GM21526 (cell line): ENCODE measurements around the gene IGSF3.
"Not testable (repeated sequence)": the region's sequence is repeated elsewhere in the genome, so short reads cannot be mapped to it uniquely, and the experiment has no call there.

Experiments
- ATAC-seq: cut with Tn5 transposase; IDR thresholded peaks from one replicate; pipeline ENCODE4 v1.9.1; 2021; ENCODE audit warnings: moderate library complexity; ENCODE audit not compliant: unreplicated experiment, low FRiP score

The IGSF3 gene

GRCh38 chr1:116580446-116581322, 86.8 kb downstream of the IGSF3 start:
- no peak for ATAC-seq

DNA sequence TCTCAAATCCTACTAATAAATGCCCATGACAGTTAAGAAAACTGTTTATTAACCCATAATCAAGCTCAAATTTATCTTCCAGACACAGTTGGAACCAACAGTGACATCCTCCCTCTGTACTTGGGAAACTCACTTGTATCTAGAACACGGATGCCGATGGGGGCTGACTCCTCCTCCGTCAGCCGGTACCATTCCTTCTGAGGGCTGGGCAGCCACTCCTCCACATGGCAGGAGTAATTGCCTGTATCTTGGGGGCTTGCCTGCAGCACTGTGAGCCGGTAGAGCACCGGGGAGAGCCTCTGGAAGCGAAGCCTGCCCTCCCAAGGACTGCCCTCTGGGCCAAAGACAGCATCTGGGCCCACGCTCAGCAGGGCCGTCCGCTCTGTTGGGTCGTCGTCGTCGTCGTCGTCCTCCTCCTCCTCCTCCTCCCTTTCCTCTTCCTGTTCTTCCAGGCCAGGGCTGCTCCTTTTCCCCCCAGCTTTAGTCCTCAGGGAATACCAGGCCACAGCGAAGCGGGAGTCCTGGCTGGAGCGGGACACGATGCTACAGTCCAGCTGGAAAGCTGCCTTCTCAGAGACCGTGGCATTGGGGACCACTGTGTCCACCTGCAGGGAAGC, 88.2 kb downstream of the IGSF3 start:
- no peak for ATAC-seq

DNA sequence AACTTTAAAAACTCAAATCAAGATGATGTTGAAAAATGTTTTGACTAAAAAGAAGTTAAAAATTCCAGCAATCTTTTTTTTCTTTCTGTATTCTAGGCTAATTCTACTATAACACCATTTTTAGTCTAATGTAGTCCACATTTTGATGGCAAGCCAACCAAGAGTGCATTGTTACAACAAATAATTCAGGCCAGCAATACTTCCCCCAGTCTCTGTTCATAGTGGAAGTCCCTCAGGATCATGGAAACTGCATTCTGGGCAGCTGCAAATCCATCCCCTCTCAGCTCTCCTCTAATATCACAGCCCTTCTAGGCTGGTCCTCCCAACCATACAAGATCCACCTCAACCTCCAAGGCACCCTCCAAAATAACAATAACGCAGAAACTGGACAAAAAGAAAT, 89.0 kb downstream of the IGSF3 start:
- no peak for ATAC-seq

DNA sequence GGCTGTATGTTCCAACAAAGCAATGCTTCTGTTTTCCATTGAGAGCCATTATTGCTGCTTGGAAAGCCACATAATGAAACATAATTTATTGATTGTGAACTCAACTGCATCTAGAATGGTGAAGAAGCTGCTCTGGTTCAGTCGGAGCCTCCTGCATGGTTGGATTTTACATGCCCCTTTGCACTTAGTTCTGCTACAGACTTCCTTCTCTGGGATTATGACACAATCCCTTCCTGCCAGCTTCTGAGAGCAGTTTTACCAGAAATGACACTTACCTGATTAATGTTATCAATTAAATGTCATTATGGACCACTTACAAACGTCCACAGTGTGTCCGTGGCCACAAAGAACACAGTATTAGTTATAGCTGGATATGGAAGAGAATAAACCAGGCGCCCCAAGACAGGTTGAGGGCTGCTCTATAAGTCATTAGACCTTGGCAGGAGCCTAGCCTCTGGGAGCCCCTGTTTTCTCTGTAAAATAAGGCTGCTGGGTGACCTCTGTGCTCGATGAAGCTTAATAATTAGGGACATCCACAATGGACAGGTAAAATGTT, 89.7 kb downstream of the IGSF3 start:
- no peak for ATAC-seq

- no peak for ATAC-seq
Observed at GRCh38 chr1:116574581-116575291, 92.8 kb downstream of the IGSF3 start.

- no peak for ATAC-seq
Observed at GRCh38 chr1:116573431-116574095, 94.0 kb downstream of the IGSF3 start.

DNA sequence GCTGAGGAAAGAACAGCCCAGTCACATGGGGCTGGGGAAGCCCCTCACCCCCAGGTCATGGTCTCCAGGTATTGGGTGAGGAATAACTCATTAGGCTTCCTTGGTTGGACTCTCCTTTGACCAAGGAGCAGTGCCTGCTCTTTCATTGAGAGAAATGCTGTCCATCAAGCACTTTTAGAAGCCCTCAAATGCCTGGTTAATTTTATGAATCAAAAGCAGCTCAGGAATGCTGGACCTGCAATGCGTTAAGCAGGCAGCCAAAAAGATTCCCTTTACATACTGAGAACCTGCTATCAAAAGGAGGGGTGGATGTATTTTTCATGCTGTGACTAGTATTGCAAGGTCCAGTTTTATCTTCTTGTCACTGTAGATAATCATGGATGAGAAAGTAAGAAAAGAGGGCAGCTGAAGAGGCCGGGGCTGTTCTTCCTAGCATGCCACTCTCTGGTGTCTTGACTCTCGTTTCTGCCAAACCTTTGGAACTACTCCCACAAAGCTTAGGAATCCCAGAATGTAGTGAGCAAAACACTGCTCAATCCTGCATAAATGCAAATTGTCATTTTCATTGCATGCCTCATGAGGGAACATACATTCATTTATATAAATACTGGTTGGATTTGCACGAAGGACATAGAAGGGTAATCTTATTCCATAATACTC, 94.6 kb downstream of the IGSF3 start:
- no peak for ATAC-seq

DNA sequence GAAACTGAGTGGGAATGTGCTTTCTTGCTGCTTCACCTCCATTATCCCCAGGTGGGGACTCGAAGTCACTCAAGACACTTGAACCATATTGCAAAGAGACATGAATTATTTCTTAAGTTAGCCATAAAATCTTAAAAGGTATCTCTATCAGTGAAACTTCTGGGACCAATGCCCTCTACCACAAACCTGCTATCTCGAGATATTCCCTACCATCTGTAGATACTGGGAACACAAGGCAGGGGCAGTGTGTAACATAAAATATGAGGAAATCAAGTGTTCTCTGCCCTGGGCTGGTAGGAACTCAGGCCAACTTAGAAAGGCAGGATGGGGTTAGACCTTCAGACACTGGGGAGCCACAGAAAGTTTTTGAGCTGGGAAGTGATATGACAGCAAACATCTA, 95.4 kb downstream of the IGSF3 start:
- ATAC-seq: no peak

GRCh38 chr1:116571215-116571919, 96.2 kb downstream of the IGSF3 start:
- no peak for ATAC-seq

GRCh38 chr1:116570358-116571214, 96.9 kb downstream of the IGSF3 start, which contains the start of gene CD58:
Gene CD58 (minus strand): TSS chr1:116571026. CDS start chr1:116570972, 54 bp downstream.
- peak; percentile 60 for ATAC-seq

GRCh38 chr1:116569776-116570357, 97.7 kb downstream of the IGSF3 start:
- no peak for ATAC-seq

GRCh38 chr1:116569381-116569670, 98.2 kb downstream of the IGSF3 start:
- no peak for ATAC-seq

- no peak for ATAC-seq
Observed at GRCh38 chr1:116568662-116569380, 98.7 kb downstream of the IGSF3 start.

DNA sequence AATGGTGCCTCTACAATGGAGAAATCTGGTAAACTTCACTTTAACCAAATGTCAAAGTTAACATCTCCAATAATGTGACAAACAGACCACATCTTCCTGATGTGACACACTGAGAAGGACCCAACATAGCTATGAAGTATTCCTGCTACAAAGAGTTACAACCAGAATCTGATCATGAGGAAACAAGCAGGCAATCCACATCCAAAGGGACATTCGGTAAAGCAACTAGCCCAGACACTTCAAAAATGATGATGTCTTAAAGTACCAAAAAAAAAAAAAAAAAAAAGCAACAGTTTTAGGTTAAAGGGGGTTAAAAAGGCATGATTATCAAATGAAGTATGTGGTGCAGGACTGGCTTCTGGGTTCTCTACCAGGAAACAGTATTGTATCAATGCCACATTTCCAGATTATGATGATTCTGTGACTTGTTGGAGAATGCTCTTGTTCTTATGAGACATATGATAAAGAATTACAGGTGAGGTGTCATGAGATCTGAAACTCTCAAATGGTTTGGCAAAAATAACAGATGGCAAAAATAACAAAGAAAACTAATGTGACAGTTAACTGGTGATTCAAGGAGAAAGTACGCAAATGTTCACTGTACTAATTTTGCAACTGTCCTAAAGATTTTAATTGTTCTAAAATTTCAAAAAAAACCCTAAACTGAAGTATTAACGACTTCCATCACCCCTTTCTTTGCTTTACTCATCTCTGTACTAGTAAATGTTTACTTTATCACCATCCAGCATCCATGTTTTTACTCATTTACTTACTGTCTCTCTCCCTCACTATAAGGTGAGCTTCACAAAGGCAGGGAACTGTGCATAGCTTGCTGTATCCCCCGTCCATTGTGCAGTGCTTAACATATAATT, 99.5 kb downstream of the IGSF3 start:
- no peak for ATAC-seq

DNA sequence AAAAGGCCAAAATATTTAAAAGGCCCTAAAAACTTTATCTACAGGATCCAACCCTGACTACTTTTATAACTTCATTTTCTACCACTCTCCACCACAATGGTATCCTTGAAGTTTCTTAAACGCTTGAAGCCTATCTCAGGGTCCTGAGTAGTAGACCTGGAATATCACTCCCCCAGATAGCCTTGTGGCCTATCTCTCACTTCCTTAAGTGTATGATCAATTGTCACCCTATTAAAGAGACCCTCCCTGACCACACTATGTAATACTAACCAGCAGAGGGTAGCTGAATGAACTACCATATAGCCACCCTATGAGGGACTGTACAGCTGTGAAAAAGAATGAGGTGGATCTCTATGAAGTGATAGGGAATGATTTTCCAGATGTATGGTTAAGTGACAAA, 102.3 kb downstream of the IGSF3 start:
- no peak for ATAC-seq

DNA sequence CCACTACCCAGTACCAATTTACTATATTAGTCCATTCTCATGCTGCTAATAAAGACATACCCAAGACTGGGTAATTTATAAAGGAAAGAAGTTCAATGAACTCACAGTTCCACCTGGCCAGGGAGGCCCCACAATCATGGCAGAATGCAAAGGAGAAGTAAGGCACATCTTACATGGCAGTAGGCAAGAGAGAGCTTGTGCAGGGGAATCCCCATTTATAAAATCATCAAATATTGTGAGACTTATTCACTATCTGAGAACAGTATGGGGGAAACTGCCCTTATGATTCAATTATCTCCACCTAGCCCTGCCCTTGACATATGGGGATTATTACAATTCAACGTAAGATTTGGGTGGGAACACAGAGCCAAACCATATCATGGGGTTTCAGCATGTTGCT, 103.1 kb downstream of the IGSF3 start:
- no peak for ATAC-seq

GRCh38 chr1:116562465-116562864, 105.1 kb downstream of the IGSF3 start:
- ATAC-seq: not testable (repeated sequence)
